GM18519 (cell line): ENCODE data around the gene GATA3.

Source experiments
- ATAC-seq: cut with Tn5 transposase; IDR thresholded peaks from one replicate; pipeline ENCODE4 v1.9.1; 2021; ENCODE audit warnings: mild to moderate bottlenecking, moderate library complexity; ENCODE audit not compliant: unreplicated experiment, low FRiP score

GATA3 gene

GRCh38 chr10:8063128-8063908, 8.8 kb downstream of the GATA3 start:
- ATAC-seq: no peak

- no peak for ATAC-seq
These were observed 9.4 kb downstream of the GATA3 start for GRCh38 chr10:8063935-8064334.

GRCh38 chr10:8064436-8064835, 9.9 kb downstream of the GATA3 start:
- ATAC-seq: no peak

- no peak for ATAC-seq
These were observed 11.2 kb downstream of the GATA3 start for GRCh38 chr10:8065651-8066050.

GRCh38 chr10:8066124-8066523, 11.6 kb downstream of the GATA3 start:
- no peak for ATAC-seq

GRCh38 chr10:8066797-8067196, 12.3 kb downstream of the GATA3 start:
- ATAC-seq: no peak

- no peak for ATAC-seq
These were observed 14.6 kb downstream of the GATA3 start for GRCh38 chr10:8069108-8069507.

GRCh38 chr10:8069627-8070026, 15.1 kb downstream of the GATA3 start:
- no peak for ATAC-seq

- no peak for ATAC-seq
These were observed 16.0 kb downstream of the GATA3 start for GRCh38 chr10:8070440-8070839.

- no peak for ATAC-seq
These were observed 16.5 kb downstream of the GATA3 start for GRCh38 chr10:8071006-8071405.

GRCh38 chr10:8071666-8072065, 17.2 kb downstream of the GATA3 start:
- ATAC-seq: no peak

- ATAC-seq: no peak
These were observed 17.7 kb downstream of the GATA3 start for GRCh38 chr10:8072211-8072610.

GRCh38 chr10:8073691-8074416, 19.4 kb downstream of the GATA3 start:
- no peak for ATAC-seq

GRCh38 chr10:8074881-8075280, 20.4 kb downstream of the GATA3 start:
- no peak for ATAC-seq

- no peak for ATAC-seq
These were observed 21.1 kb downstream of the GATA3 start for GRCh38 chr10:8075282-8076260.

- no peak for ATAC-seq
These were observed 22.4 kb downstream of the GATA3 start for GRCh38 chr10:8076933-8077332.

GRCh38 chr10:8078027-8078426, 23.5 kb downstream of the GATA3 start:
- ATAC-seq: no peak

- ATAC-seq: no peak
These were observed 24.6 kb downstream of the GATA3 start for GRCh38 chr10:8079126-8079525.

GRCh38 chr10:8084799-8085198, 30.3 kb downstream of the GATA3 start:
- no peak for ATAC-seq

- no peak for ATAC-seq
These were observed 30.8 kb downstream of the GATA3 start for GRCh38 chr10:8085251-8085650.

- ATAC-seq: no peak
These were observed 31.8 kb downstream of the GATA3 start for GRCh38 chr10:8086315-8086714.
